Pancreas (tissue), 10 donors: ENCODE measurements around the gene ARHGEF40. TPM values are rescaled to one million over a fixed set of nuclear protein-coding genes. Genes with fewer than 3 reads are reported as not detected.
A peak's percentile ranks its signal among the peaks of the same experiment; 100 is the strongest.

Experiments used
- ATAC-seq, 4 donors: fragments of 200-7000 bp; cut with Tn5 transposase; one replicate each; pipeline versions ENCODE4 v1.8.0 to v1.9.1; 2020; ENCODE audit warnings: mild to moderate bottlenecking in 4 of 4, moderate library complexity in 4 of 4
- DNase-seq, 6 donors: peaks; one replicate each; pipeline ENCODE4 v3.0.0-alpha.2; 2020
- FAIRE-seq: peaks from 2 replicates; lab custom pipeline; 2012; peaks lifted over from hg19 to GRCh38; lab: Jason Lieb, UNC
- H3K27ac ChIP-seq, 4 donors: fragments of 200-600 bp; sonication (generic); 1 replicate in 3 of 4; 2 replicates in 1 of 4; pipeline versions ENCODE4 v1.5.0 to v1.8.0; 2020
- H3K27me3 ChIP-seq, 4 donors: fragments of 200-600 bp; one replicate each; pipeline ENCODE4 v1.8.0; 2021
- H3K36me3 ChIP-seq, 3 donors: fragments of 200-600 bp; sonication (generic) in 1 of 3; one replicate each; pipeline versions ENCODE4 v1.5.0 to v1.8.0; 2020 to 2021
- H3K4me1 ChIP-seq, 3 donors: fragments of 200-600 bp; one replicate each; pipeline ENCODE4 v1.8.0; 2021
- H3K4me3 ChIP-seq, 4 donors: fragments of 200-600 bp; sonication (generic) in 2 of 4; one replicate each; pipeline versions ENCODE4 v1.5.0 to v1.8.0; 2020 to 2021
- H3K9me3 ChIP-seq, 4 donors: fragments of 200-600 bp; one replicate each; pipeline ENCODE4 v1.8.0; 2021
- CTCF ChIP-seq, 4 donors: fragments of 200-600 bp; sonication (generic) in 3 of 4; IDR thresholded peaks; one replicate each; pipeline versions ENCODE4 v1.5.0 to v1.8.0; 2021; ENCODE audit warnings: antibody characterized with exemption in 4 of 4
- WGBS, 2 donors: extraction: QIAGEN DNeasy Blood & Tissue Kit; methylation state at CpG; one replicate each; pipeline ENCODE4 v1.1.7; 2013; 5-methylcytosine and 5-hydroxymethylcytosine counted together
- intact Hi-C, 3 donors: fragments of 100-400 bp; cut with DNase I; formaldehyde crosslinking; loops; one replicate each; pipeline versions ENCODE4 v1.11.1 to v1.14.2; 2022
- polyA plus RNA-seq, 2 donors: library from polyadenylated mRNA; stranded (reverse); fragments of 200-250 nt; gene quantifications; one replicate each; pipeline ENCODE4 v1.2.3, GENCODE V29; 2013
- total RNA-seq, 6 donors: library from RNA; stranded (reverse); fragmentation: NEBNext Ultra II Directional in 4 of 6; extraction: Animal tissue kit (Norgen Biotek cat#: 25700) in 4 of 6; gene quantifications; one replicate each; pipeline versions ENCODE4 v1.2.1 to v1.2.4, GENCODE V29; 2021 to 2023
- donor health status: healthy with polysubstance abuse.
- donor health status: DM: no; HTN: no; CAD: no; lungs with moderate emphysema.
- donor health status: DM: no; HTN: no; CAD: no.
- donor health status: control.
- donor health status: control.
- donor health status: Bipolar disorder and iron deficiency.
- donor health status: DM: yes; HTN: yes; CAD: no.
- donor health status: DM: no; HTN: no; CAD: no.
- donor health status: DM: no; HTN: no; CAD: no.
- donor health status: DM: yes; HTN: yes; CAD: no.

ARHGEF40 gene
- total and polyA plus RNA-seq, 8 donors, result 24.5 to 77.0 (median 43.8) TPM

- no peak for FAIRE-seq
- intact Hi-C loops, result no loop called here
- peaks cover 6 to 7% (median 6%) of the 10 kb centered on the region in 3 donors for H3K4me1 ChIP-seq
- no peak within 1 kb of the TSS for H3K4me3 ChIP-seq
- no peaks in the 10 kb centered on the region for H3K27me3 ChIP-seq
- H3K36me3 ChIP-seq, result no peaks in the 10 kb centered on the region
- no peak for TF ChIP-seq CTCF (IDR thresholded peaks at IDR 0.05)
- no peaks in the 10 kb centered on the region for H3K9me3 ChIP-seq
- no peak for DNase-seq
- no peak within 1 kb of the TSS for H3K27ac ChIP-seq
- WGBS, 2 donors, result 79 to 82% methylated on average over 5 of the region's 5 CpGs
- ATAC-seq, result no peak
Observed at GRCh38 chr14:21034707-21035106, 35.4 kb upstream of the ARHGEF40 start, which contains the start of gene RNASE13. RNASE13 (minus strand) TSS chr14:21034807; CDS start chr14:21034288, 519 bp downstream.

GRCh38 chr14:21036751-21037150 lies 33.4 kb upstream of the ARHGEF40 start:
- ATAC-seq (no peak), FAIRE-seq (no peak), DNase-seq (no peak)
- H3K36me3 ChIP-seq, result no peaks in the 10 kb centered on the region
- TF ChIP-seq CTCF (IDR thresholded peaks at IDR 0.05), result no peak
- WGBS, 2 donors, result 93 to 95% methylated on average over 7 of the region's 7 CpGs
- no peaks in the 10 kb centered on the region for H3K27me3 ChIP-seq
- H3K9me3 ChIP-seq, result no peaks in the 10 kb centered on the region
- intact Hi-C loops, result no loop called here
- no peak overlapping the region for H3K27ac ChIP-seq
- peaks cover 7 to 10% (median 10%) of the 10 kb centered on the region in 3 donors for H3K4me1 ChIP-seq
- no peak overlapping the region for H3K4me3 ChIP-seq

- Histone ChIP-seq H3K27ac (no peak overlapping the region), H3K4me3 (no peak overlapping the region), H3K27me3 (no peaks in the 10 kb centered on the region), H3K4me1 (peaks cover 7 to 10% (median 10%) of the 10 kb centered on the region in 3 donors), H3K9me3 (no peaks in the 10 kb centered on the region), H3K36me3 (no peaks in the 10 kb centered on the region)
- TF ChIP-seq CTCF (IDR thresholded peaks at IDR 0.05), result no peak
- DNase-seq (no peak), FAIRE-seq (no peak), ATAC-seq (no peak)
- whole genome bisulfite sequencing, 2 donors, result 87% methylated on average over 3 of the region's 3 CpGs
- intact Hi-C loops, result no loop called here
Observed at GRCh38 chr14:21037156-21037555, 32.9 kb upstream of the ARHGEF40 start.

- peak overlapping the region; percentile 41 to 76 (median 57) for H3K27ac ChIP-seq
- peak; percentile 77 to 94 (median 92) for DNase-seq
- no peak overlapping the region for H3K4me3 ChIP-seq
- TF ChIP-seq CTCF (IDR thresholded peaks at IDR 0.05), result no peak
- WGBS, 2 donors, result 6 to 7% methylated on average over 10 of the region's 10 CpGs
- intact Hi-C loops, result no loop called here
- no peaks in the 10 kb centered on the region for H3K9me3 ChIP-seq
- no peak for FAIRE-seq
- peaks cover 17 to 22% (median 20%) of the 10 kb centered on the region in 3 donors for H3K4me1 ChIP-seq
- no peaks in the 10 kb centered on the region for H3K27me3 ChIP-seq
- no peaks in the 10 kb centered on the region for H3K36me3 ChIP-seq
- peak; percentile 87 to 91 (median 90) for ATAC-seq
Observed at GRCh38 chr14:21038441-21039422, 31.4 kb upstream of the ARHGEF40 start.
